GOT3 (cell line): ENCODE data around the gene PLEKHG4.

Experiments used
- DNase-seq: peaks from one replicate; lab custom pipeline; 2025; ENCODE audit warnings: mixed read lengths; lab: John Stamatoyannopoulos, UW

PLEKHG4 gene

DNA sequence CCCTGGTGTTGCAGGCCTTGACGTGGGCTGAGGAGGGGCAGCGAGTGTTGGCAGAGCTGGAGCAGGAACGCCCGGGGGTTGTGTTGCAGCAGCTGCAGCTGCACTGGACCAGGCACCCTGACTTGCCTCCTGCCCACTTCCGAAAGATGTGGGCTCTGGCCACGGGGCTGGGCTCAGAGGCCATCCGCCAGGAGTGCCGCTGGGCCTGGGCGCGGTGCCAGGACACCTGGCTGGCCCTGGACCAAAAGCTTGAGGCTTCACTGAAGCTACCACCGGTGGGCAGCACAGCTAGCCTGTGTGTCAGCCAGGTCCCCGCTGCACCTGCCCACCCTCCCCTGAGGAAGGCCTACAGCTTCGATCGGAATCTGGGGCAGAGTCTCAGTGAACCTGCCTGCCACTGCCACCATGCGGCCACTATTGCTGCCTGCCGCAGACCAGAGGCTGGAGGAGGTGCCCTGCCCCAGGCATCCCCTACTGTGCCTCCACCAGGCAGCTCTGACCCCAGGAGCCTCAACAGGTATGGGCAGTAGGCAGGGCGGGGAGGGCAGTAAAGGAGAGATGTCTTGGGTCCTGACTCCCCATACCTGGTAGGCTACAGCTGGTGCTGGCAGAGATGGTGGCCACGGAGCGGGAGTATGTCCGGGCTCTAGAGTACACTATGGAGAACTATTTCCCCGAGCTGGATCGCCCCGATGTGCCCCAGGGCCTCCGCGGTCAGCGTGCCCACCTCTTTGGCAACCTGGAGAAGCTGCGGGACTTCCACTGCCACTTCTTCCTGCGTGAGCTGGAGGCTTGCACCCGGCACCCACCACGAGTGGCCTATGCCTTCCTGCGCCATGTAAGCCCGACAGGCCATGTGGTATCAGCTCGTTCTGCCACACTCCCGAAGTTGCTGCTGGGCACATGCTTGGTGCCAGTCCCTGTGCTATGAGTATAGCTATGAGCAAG lies 5.6 kb downstream of the PLEKHG4 start:
- no peak for DNase-seq

DNA sequence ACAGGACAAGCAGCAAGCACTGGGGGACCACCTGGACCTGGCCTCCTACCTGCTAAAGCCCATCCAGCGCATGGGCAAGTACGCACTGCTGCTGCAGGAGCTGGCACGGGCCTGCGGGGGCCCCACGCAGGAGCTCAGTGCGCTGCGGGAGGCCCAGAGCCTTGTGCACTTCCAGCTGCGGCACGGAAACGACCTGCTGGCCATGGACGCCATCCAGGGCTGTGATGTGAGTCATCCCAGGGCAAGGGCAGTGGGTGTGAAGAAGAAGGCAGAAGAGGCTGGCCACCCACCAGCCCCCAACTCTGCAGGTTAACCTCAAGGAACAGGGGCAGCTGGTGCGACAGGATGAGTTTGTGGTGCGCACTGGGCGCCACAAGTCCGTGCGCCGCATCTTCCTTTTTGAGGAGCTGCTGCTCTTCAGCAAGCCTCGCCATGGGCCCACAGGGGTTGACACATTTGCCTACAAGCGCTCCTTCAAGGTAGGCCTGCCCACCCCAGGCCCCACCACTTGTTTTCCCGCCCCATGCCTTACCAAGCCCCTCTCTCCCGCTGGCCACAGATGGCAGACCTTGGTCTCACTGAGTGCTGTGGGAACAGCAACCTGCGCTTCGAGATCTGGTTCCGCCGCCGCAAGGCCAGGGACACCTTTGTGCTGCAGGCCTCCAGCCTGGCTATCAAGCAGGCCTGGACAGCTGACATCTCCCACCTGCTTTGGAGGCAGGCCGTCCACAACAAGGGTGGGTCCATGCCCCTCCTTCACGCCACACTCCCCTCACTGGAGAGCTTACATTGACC lies 7.3 kb downstream of the PLEKHG4 start:
- no peak for DNase-seq

GRCh38 chr16:67287960-67288359 lies 8.6 kb downstream of the PLEKHG4 start:
- DNase-seq, result no peak

GRCh38 chr16:67291461-67291860 lies 12.1 kb downstream of the PLEKHG4 start:
- DNase-seq, result no peak

DNA sequence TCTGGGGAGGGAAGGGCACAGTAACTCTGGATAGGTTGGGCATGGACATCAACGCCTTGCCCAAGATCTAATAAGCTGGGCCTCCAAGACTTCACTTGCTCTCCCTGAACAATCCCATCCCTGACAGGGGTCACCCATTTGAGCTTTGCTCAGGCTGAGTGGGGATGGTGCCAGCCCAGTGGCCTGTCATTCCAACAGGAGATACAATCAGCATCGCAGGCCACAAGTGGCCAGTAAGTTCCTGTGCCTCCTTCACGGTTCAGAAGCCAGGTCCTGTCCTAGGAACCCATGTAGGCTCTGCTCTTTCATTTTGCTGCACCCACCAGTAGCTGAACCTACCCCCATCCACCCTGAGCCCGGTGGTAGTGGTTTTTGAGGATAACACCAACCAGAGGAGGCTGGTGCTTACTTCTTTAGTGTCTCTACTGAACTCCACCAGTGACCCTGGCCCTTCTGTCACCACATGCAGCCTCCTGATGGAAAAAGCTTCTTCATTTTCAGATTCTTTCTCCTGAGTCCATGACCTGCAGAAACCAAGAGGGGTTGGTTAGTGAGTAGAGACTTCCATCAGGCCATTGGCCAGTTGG lies 14.9 kb downstream of the PLEKHG4 start:
- DNase-seq, result no peak

- DNase-seq, result no peak
Measured at GRCh38 chr16:67294938-67295361, 15.6 kb downstream of the PLEKHG4 start.

- DNase-seq, result no peak
Measured at GRCh38 chr16:67296420-67296819, 17.1 kb downstream of the PLEKHG4 start.

- DNase-seq, result no peak
Measured at GRCh38 chr16:67298277-67298676, 18.9 kb downstream of the PLEKHG4 start.

GRCh38 chr16:67299269-67299668 lies 19.9 kb downstream of the PLEKHG4 start:
- DNase-seq, result no peak

DNA sequence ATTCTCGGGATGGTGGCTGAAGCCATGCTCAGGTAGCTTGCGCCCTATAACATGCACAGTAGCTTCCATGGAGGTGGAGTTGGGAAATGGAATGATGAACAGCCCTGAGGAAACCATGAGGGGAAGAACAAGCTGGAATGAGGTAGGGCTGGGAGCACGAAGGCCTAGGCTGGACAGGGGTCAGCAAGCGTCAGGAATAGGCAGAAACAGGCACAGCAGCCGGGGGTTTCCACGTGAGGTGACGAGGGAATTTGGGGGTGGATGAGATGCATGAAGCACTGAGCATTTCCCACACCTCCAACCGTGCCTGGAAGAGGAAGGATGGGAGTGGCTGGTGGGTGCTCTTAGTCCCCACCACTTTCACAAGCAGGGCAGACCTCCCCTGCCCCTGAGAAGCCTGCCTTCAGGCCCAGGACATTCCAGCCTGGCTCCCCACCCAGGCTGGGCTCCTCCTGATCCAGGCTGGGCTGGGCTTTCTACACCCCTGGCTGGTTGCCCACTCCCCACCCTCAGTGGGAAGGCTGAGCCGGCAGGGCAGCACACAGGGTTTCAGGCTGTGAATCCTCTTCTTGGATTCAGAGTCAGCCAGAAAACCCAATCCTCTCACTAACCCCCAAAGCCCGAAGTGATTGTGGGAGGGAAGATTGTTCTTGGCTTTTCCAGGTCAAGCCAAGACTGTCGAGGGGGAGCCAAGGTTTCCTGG lies 21.9 kb downstream of the PLEKHG4 start:
- no peak for DNase-seq

DNA sequence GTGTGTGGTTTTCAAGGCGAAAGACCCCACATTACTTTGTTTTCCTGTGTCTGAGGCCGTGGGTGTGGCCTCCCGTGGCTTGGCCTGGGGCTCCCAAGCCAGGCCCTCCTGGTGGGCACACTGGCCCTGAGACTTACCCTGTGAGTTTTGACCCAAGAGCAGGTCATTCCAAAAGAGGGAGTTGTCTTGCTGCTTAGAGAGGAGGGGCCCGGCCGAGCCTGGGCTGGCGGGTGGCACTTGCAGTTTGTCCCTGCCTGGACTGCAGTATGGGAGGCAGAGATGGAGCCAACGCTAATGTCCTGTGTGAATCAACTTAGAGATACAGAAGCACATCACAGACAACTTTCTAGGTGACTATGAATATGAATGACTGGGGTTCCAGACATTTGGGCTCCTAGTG lies 22.7 kb downstream of the PLEKHG4 start:
- DNase-seq, result no peak

GRCh38 chr16:67302970-67303369 lies 23.6 kb downstream of the PLEKHG4 start:
- no peak for DNase-seq

DNA sequence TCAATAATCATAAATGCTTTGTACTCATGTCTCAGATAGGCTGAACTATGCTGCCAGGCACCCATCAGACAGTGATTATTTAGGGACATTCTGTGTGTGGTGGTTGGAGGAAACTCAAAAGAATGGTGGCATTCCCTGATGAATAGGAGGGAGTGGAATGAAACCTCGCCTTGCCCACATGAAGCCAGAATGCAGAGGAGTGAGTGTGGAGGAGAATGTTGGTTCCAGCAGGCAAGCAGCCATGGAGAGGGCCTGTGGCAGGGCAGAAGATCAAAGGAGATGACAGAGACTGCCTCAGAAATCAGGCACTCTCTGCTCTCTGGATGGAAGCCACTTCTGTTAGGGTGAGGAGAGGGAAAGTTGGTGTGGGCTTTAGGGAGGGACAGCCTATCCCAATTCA lies 24.7 kb downstream of the PLEKHG4 start:
- no peak for DNase-seq

DNA sequence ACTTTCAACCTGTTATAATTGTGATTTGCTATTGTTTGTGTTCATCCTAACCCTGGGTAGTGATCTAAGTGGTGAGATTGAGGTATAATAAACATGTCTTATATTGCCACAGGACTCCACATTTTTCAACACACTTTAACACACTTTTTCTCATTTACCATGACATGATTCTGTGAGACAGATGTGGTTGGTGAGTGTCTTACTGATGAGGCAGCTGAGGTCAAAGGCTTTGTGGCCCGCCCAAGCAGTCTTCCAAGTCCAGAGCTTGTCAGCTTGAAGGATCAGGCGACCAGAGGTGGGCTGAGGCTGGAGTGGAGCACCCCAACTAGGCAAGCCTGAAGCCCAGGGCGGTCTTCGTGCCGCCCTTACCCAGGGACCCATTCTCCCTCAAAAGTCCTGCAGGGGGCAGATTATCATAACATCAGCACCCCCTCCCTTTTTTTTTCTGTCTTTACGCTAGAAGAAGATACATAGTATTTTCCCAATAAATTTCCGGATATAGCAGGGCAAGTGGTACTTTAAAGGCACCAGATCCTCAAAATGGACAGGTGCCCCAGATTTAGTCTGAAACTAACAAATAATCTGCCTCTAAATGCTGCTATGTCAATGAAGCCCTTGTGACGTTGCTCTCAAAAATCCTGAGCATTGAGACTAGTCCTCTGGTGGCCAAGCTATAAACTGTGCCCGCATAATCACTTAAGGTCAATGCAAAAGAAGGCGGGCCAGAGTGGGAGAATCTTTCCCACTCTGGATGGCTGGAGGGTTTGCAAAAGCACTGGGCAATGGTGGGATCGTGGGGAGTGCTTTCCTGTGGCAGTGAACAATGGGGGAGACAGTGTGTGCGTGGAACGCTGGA lies 26.1 kb downstream of the PLEKHG4 start:
- no peak for DNase-seq

DNA sequence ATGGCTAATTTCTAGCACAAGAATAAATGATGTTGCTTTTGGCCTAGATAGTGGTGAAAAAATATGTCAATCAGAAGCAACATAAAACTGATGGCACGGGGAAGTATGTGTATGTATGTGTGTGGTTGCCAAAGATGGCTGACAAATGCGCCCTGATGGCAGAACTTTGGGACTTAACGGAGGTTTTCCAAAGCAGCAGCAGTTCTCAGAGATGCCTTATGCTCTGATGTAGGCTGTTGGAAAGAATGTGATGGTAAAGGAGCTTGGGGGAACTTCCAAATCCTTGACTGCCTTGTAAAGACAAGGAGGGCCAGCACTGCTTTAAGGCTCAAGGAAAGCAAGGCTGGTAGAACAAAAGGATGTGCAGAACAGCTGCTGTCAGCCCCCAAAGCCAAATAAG lies 31.2 kb downstream of the PLEKHG4 start:
- no peak for DNase-seq

GRCh38 chr16:67311607-67312488 lies 32.5 kb downstream of the PLEKHG4 start:
- DNase-seq, result peak; percentile 59

GRCh38 chr16:67312719-67313118 lies 33.4 kb downstream of the PLEKHG4 start:
- DNase-seq, result no peak

GRCh38 chr16:67317853-67318252 lies 38.5 kb downstream of the PLEKHG4 start:
- no peak for DNase-seq

DNA sequence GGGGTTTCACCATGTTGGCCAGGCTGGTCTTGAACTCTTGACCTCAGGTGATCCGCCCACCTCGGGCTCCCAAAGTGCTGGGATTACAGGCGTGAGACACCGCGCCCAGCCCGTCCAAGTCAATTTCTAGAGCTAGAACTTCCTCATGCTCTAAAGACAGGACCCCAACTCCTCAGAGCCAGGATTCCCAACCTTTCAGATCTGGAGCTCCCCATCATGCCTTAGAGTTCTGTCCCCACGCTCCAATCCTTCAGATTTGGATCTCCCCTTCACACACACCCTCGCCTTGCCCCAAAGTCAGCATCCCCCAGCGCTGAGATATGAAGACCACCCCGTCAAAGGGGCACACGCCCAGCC lies 46.8 kb downstream of the PLEKHG4 start:
- no peak for DNase-seq
